K562 (cell line): ENCODE measurements around the gene P4HTM. TPM values are rescaled to one million over a fixed set of nuclear protein-coding genes. Genes with fewer than 3 reads are reported as not detected.

Experiments
- ATF1 ChIP-seq, 2 experiments: fragments of 450-650 bp in 1 of 2; IDR thresholded peaks; 2 replicates each; pipeline ENCODE4 v1.6.1; 2016; ENCODE audit warnings: missing compliant biosample characterization in 1 of 2, missing genetic modification characterization in 1 of 2
- ETS2 ChIP-seq: IDR thresholded peaks from 2 replicates; pipeline ENCODE4 v1.6.1; 2016; ENCODE audit warnings: borderline replicate concordance, missing genetic modification characterization, mild to moderate bottlenecking, moderate library complexity, missing compliant biosample characterization; ENCODE audit not compliant: poor library complexity, severe bottlenecking
- HDAC3 ChIP-seq: fragments of 450-650 bp; IDR thresholded peaks from 2 replicates; pipeline ENCODE4 v1.6.1; 2018; ENCODE audit warnings: borderline replicate concordance, mild to moderate bottlenecking, moderate library complexity; ENCODE audit not compliant: partially characterized antibody
- MYC ChIP-seq, 2 experiments: fragments of 250-450 bp in 1 of 2; sonication (Bioruptor Pico) in 1 of 2; IDR thresholded peaks; 2 replicates each; pipeline versions ENCODE4 v1.5.1 to v1.6.1; 2012 to 2021; ENCODE audit warnings: low read depth in 2 of 2, borderline replicate concordance in 1 of 2, improper control_type of control experiment in 1 of 2, low read length in 1 of 2, mild to moderate bottlenecking in 1 of 2, moderate library complexity in 1 of 2
- NRF1 ChIP-seq, 2 experiments: fragments of 450-650 bp; IDR thresholded peaks in 1 of 2; conservative IDR thresholded peaks in 1 of 2; 2 replicates each; pipeline ENCODE4 v1.6.1; 2014; ENCODE audit warnings: mild to moderate bottlenecking in 2 of 2
- SMARCA4 ChIP-seq: fragments of 450-650 bp; IDR thresholded peaks from 2 replicates; pipeline ENCODE4 v1.6.1; 2016
- TAL1 ChIP-seq: fragments of 450-650 bp; IDR thresholded peaks from 2 replicates; pipeline ENCODE4 v1.6.1; 2016; ENCODE audit warnings: mild to moderate bottlenecking
- ZNF133 ChIP-seq: fragments of 250-450 bp; sonication (Bioruptor Pico); IDR thresholded peaks from 2 replicates; pipeline ENCODE4 v1.4.0; 2020; ENCODE audit warnings: mild to moderate bottlenecking
- ZNF146 ChIP-seq: IDR thresholded peaks from one replicate; pipeline ENCODE4 v1.6.1; 2018; ENCODE audit warnings: missing compliant biosample characterization; ENCODE audit not compliant: unreplicated experiment
- polyA plus RNA-seq, 8 experiments: library from polyadenylated mRNA; depleted of rRNA in 4 of 8; stranded (reverse) in 5 of 8; unstranded in 3 of 8; fragments of >200 nt; fragmentation: Nextera tagmentation in 2 of 8; fragmentation: Illumina TruSeq in 1 of 8; extraction: Ambion mirVana in 2 of 8; extraction: Trizol in 1 of 8; gene quantifications; 2 replicates each; pipeline versions ENCODE4 v1.2.1 to v1.2.3, GENCODE V29; 2011 to 2014; ENCODE audit warnings: inconsistent platforms in 1 of 8, missing spikeins in 1 of 8
- total RNA-seq, 7 experiments: library from RNA; depleted of rRNA in 6 of 7; stranded (reverse); fragments of >200 nt in 6 of 7; fragmentation: Illumina TruSeq in 2 of 7; extraction: Trizol in 2 of 7; gene quantifications; 2 replicates each; pipeline versions ENCODE4 v1.2.1 to v1.2.3, GENCODE V29; 2011 to 2021; ENCODE audit warnings: low replicate concordance in 1 of 7
- TF ChIP-seq, protein P1 (sequence below): fragments of 450-650 bp; IDR thresholded peaks from 2 replicates; pipeline ENCODE4 v1.7.1; 2018; ENCODE audit warnings: mild to moderate bottlenecking, low read depth; ENCODE audit not compliant: partially characterized antibody
- TF ChIP-seq, protein P2 (sequence below): sonication (generic); formaldehyde crosslinking; IDR thresholded peaks from 2 replicates; pipeline ENCODE4 v1.8.0; 2023; ENCODE audit warnings: mild to moderate bottlenecking, missing genetic modification reagents
- TF ChIP-seq, protein P3 (sequence below): sonication (generic); formaldehyde crosslinking; IDR thresholded peaks from 2 replicates; pipeline ENCODE4 v1.8.0; 2022; ENCODE audit warnings: mild to moderate bottlenecking, missing genetic modification reagents
- TF ChIP-seq, protein P4 (sequence below): sonication (generic); formaldehyde crosslinking; IDR thresholded peaks from 2 replicates; pipeline ENCODE4 v1.8.0; 2022; ENCODE audit warnings: missing genetic modification reagents, mild to moderate bottlenecking, moderate library complexity, borderline replicate concordance

P4HTM gene
- total and polyA plus RNA-seq, 9 of the 15 experiments (the other 6 are each of a cell fraction or from before 2014, with no cell fraction given), result 0.09 to 0.66 (median 0.25) TPM; not detected in 2

DNA sequence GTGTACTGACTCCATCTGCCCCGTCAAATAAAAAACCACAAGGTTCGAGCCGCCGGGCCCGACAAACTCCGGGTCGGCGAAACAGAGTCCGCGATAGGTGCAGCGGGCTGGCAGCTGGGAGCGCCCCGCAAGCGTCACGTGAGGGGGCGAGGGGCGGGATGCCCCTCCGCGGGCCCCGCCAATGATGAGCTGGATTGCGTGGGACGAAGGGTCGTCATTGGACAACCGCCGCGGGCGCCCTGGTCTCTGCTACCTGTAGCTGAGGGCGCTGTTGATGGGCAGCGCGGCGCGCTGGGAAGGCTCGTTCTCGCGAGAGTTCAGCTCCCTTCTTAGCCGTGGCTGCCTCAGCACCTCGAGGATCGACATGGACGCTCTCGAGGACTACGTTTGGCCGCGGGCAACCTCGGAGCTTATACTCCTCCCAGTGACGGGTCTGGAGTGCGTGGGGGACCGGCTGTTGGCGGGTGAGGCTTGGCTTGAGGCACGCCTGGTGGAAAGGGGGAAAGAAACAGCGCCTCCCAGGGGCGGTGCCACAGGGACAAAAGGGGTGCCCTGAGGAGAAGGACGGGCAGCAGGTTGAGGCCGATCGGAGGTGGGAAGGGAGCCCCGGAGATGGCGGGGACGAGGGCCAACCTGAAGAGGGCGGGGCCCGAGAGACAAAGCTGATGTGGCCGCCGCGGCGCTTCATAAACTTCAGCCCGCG is 17.2 kb downstream of the P4HTM start, which contains the start of gene WDR6 (continued):
- TF ChIP-seq, protein P1, sequence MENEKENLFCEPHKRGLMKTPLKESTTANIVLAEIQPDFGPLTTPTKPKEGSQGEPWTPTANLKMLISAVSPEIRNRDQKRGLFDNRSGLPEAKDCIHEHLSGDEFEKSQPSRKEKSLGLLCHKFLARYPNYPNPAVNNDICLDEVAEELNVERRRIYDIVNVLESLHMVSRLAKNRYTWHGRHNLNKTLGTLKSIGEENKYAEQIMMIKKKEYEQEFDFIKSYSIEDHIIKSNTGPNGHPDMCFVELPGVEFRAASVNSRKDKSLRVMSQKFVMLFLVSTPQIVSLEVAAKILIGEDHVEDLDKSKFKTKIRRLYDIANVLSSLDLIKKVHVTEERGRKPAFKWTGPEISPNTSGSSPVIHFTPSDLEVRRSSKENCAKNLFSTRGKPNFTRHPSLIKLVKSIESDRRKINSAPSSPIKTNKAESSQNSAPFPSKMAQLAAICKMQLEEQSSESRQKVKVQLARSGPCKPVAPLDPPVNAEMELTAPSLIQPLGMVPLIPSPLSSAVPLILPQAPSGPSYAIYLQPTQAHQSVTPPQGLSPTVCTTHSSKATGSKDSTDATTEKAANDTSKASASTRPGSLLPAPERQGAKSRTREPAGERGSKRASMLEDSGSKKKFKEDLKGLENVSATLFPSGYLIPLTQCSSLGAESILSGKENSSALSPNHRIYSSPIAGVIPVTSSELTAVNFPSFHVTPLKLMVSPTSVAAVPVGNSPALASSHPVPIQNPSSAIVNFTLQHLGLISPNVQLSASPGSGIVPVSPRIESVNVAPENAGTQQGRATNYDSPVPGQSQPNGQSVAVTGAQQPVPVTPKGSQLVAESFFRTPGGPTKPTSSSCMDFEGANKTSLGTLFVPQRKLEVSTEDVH, result peak; percentile 37
- TF ChIP-seq, protein P2, sequence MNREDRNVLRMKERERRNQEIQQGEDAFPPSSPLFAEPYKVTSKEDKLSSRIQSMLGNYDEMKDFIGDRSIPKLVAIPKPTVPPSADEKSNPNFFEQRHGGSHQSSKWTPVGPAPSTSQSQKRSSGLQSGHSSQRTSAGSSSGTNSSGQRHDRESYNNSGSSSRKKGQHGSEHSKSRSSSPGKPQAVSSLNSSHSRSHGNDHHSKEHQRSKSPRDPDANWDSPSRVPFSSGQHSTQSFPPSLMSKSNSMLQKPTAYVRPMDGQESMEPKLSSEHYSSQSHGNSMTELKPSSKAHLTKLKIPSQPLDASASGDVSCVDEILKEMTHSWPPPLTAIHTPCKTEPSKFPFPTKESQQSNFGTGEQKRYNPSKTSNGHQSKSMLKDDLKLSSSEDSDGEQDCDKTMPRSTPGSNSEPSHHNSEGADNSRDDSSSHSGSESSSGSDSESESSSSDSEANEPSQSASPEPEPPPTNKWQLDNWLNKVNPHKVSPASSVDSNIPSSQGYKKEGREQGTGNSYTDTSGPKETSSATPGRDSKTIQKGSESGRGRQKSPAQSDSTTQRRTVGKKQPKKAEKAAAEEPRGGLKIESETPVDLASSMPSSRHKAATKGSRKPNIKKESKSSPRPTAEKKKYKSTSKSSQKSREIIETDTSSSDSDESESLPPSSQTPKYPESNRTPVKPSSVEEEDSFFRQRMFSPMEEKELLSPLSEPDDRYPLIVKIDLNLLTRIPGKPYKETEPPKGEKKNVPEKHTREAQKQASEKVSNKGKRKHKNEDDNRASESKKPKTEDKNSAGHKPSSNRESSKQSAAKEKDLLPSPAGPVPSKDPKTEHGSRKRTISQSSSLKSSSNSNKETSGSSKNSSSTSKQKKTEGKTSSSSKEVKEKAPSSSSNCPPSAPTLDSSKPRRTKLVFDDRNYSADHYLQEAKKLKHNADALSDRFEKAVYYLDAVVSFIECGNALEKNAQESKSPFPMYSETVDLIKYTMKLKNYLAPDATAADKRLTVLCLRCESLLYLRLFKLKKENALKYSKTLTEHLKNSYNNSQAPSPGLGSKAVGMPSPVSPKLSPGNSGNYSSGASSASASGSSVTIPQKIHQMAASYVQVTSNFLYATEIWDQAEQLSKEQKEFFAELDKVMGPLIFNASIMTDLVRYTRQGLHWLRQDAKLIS (CRISPR knock-in tag), result peak; percentile 82; the same call in 1 of the 2 replicates
- TF ChIP-seq HDAC3, result peak; percentile 49
- TF ChIP-seq ETS2, result no peak
- TF ChIP-seq ATF1 (CRISPR knock-in tag; IDR thresholded peaks at IDR 0.05), result no peak
- peak; percentile 73 for TF ChIP-seq ATF1 (tag; IDR thresholded peaks at IDR 0.05)
- TF ChIP-seq MYC (IDR thresholded peaks at IDR 0.05; ENCODE audit: low read depth, low read length), result peak; percentile 64; the same call in 1 of the 2 replicates
- peak; percentile 85; the same call in 1 of the 2 replicates for TF ChIP-seq MYC (CRISPR knock-in tag; IDR thresholded peaks at IDR 0.05; ENCODE audit: borderline replicate concordance, low read depth)
- TF ChIP-seq, protein P3, sequence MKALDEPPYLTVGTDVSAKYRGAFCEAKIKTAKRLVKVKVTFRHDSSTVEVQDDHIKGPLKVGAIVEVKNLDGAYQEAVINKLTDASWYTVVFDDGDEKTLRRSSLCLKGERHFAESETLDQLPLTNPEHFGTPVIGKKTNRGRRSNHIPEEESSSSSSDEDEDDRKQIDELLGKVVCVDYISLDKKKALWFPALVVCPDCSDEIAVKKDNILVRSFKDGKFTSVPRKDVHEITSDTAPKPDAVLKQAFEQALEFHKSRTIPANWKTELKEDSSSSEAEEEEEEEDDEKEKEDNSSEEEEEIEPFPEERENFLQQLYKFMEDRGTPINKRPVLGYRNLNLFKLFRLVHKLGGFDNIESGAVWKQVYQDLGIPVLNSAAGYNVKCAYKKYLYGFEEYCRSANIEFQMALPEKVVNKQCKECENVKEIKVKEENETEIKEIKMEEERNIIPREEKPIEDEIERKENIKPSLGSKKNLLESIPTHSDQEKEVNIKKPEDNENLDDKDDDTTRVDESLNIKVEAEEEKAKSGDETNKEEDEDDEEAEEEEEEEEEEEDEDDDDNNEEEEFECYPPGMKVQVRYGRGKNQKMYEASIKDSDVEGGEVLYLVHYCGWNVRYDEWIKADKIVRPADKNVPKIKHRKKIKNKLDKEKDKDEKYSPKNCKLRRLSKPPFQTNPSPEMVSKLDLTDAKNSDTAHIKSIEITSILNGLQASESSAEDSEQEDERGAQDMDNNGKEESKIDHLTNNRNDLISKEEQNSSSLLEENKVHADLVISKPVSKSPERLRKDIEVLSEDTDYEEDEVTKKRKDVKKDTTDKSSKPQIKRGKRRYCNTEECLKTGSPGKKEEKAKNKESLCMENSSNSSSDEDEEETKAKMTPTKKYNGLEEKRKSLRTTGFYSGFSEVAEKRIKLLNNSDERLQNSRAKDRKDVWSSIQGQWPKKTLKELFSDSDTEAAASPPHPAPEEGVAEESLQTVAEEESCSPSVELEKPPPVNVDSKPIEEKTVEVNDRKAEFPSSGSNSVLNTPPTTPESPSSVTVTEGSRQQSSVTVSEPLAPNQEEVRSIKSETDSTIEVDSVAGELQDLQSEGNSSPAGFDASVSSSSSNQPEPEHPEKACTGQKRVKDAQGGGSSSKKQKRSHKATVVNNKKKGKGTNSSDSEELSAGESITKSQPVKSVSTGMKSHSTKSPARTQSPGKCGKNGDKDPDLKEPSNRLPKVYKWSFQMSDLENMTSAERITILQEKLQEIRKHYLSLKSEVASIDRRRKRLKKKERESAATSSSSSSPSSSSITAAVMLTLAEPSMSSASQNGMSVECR, result peak; percentile 37; the same call in 1 of the 2 replicates
- TF ChIP-seq ZNF146 (CRISPR knock-in tag), result no peak
- peak; percentile 75 for TF ChIP-seq SMARCA4
- TF ChIP-seq ZNF133 (CRISPR knock-in tag), result no peak
- peak; percentile 59 to 68 for TF ChIP-seq NRF1 (conservative IDR thresholded peaks at IDR 0.05 in 1 of 2, IDR thresholded peaks at IDR 0.05 in 1 of 2)
- TF ChIP-seq, protein P4, sequence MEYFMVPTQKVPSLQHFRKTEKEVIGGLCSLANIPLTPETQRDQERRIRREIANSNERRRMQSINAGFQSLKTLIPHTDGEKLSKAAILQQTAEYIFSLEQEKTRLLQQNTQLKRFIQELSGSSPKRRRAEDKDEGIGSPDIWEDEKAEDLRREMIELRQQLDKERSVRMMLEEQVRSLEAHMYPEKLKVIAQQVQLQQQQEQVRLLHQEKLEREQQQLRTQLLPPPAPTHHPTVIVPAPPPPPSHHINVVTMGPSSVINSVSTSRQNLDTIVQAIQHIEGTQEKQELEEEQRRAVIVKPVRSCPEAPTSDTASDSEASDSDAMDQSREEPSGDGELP (CRISPR knock-in tag), result peak; percentile 96
- TF ChIP-seq TAL1, result no peak
